Stimulated activated CD8-positive, alpha-beta memory T cell treated with anti-CD3 and anti-CD28 coated beads, Interleukin-12 subunit alpha, Interleukin-12 subunit beta, amount 100 ng/mL, for 1 hour (primary cell): ENCODE measurements around the gene SDHAF1.
"Not testable (repeated sequence)": the region's sequence is repeated elsewhere in the genome, so short reads cannot be mapped to it uniquely, and the experiment has no call there.

Source experiments
- DNase-seq: peaks from one replicate; pipeline ENCODE4 v3.0.0-alpha.2; 2020; ENCODE audit warnings: low read depth

Gene SDHAF1, protein sequence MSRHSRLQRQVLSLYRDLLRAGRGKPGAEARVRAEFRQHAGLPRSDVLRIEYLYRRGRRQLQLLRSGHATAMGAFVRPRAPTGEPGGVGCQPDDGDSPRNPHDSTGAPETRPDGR

DNA sequence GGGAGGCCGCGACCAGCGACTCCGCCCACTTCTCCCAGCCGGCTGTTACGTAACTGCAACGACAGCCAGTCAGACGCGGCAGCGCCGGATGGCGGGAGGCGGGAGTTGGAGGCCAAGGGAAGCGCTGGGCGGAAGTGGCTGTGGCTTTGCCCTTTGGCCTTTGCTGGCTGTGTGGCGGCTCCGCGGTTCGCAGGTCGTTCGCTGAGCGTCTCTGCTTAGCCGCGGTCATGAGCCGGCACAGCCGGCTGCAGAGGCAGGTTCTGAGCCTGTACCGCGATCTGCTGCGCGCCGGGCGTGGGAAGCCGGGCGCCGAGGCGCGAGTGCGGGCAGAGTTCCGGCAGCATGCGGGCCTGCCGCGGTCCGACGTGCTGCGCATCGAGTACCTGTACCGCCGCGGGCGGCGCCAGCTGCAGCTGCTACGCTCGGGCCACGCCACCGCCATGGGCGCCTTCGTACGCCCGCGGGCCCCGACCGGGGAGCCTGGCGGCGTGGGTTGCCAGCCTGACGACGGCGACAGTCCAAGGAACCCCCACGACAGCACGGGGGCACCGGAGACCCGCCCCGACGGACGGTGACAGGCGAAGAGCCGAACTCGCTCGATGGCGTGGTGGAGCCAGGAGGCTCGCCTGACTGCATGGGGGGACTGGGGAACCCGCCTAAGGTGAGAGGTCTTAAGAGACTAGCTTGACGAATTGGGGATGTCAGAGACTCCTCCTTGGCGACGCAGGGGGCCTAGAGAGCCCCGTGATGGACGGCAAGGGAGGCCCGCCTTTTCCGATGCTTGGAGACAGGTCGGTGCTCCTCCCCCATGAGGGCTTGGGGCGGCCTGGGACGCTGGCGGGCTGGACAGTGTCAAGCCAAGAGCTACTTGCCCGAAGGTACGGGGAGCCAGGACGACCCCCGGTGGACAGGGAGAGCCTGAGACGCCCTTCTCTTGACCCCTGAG lies at the start of gene SDHAF1:
SDHAF1 (plus strand) TSS at position 141 of the 946 bp plus-strand sequence; CDS start at position 228, 87 bp downstream.
- peak; percentile 89 for DNase-seq

DNA sequence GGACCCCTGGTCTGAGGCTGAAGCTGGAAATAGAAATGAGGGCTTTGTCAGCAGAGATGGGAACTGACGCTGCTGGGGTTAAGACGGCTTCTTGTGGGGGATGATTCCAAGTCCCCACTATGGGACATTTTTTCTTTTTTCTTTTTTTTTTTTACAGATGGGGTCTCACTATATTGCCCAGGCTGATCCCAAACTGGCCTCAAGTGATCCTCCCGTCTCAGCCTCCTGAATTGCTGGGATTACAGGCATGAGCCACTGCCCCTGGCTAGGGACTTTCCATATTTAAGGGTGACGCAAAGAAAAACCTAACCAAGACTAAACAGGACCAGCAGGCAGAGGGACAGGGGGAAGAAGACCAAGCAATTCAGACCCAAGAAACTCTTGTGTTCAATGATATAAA lies 48.8 kb upstream of the SDHAF1 start:
- DNase-seq = no peak

DNA sequence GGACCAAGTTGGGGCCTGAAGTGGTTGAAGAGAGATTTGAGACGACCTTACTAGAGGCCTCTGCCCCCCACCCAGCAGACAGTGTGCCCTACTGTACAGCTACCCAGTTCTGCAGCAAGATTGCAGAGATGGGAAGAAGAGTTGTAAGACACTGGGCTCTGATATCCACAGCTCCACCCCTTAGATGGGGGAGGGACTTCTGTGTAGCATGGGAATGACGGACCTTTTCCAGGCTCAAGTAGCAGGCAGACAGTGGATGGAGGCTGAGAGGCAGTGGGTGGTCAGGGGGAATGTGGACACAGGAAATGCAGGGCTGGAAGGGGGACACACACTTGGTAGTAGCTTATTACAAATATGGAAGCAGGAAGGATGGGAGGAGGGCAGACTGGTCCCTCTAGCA lies 45.9 kb upstream of the SDHAF1 start:
- no peak for DNase-seq

DNA sequence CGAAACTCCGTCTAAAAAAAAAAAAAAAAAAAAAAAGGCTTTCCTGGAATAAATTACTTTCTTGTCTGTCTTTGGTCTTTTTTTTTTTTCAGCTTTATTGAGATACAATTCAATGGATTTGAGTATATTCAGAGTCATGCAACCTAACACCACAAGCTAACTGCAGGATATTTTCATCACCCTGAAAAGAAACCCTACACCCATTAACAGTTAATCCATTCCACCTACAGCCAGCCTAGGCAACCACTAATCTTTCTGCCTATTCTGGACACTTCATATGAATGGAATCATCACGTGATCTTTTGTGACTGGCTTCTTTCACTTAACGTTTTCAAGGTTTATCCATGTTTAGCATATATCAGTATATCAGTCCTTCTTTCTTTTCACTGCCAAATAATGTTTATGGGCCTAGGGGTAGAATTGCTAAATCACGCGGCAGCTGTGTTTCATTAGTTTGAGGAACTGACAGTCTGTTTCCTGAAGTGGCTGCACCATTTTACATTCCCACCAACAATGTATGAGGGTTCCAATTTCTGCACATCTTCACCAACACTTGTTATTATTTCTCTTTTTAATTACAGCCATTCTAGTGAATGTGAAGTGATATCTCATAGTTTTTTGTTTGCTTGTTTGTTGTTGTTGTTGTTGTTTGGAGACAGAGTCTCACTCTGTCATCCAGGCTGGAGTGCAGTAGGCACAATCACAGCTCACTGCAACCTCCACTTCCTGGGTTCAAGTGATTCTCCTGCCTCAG lies 38.9 kb upstream of the SDHAF1 start:
- DNase-seq = no peak

DNA sequence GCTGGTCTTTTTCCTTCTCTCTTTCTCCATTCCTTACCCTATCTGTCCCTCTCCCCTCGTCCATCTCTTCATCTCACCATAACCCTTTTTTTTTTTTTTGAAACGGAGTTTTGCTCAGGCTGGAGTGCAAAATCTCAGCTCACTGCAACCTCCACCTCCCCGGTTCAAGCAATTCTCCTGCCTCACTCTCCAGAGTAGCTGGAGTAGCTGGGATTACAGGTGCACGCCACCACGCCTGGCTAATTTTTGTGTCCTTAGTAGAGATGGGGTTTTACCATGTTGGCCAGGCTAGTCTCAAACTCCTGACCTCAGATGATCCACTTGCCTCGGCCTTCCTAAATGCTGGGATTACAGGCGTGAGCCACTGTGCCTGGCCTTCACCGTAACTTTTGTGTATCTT lies 37.6 kb upstream of the SDHAF1 start:
- DNase-seq = not testable (repeated sequence)

- DNase-seq = no peak
Observed at GRCh38 chr19:35958660-35959039, 36.3 kb upstream of the SDHAF1 start.

GRCh38 chr19:35959040-35959967 lies 35.7 kb upstream of the SDHAF1 start:
- DNase-seq = peak; percentile 65

DNA sequence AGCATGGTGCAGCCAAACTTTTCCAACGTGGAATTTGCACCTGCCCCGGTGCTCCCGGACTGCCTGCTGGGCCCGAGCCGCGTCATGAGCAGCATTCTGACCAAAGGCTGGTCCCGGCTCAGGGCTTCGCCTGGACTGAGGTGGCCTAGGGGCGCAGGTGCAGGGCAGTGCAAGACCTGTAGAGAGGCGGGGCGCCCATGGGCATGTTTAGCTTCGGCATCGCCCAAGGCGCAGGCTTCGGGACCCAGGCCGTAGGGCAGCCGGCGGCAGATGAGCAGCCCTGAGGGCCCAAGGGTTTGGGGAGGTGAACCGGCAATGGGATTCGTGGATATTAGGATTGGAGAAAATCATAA lies 35.0 kb upstream of the SDHAF1 start:
- no peak for DNase-seq

DNA sequence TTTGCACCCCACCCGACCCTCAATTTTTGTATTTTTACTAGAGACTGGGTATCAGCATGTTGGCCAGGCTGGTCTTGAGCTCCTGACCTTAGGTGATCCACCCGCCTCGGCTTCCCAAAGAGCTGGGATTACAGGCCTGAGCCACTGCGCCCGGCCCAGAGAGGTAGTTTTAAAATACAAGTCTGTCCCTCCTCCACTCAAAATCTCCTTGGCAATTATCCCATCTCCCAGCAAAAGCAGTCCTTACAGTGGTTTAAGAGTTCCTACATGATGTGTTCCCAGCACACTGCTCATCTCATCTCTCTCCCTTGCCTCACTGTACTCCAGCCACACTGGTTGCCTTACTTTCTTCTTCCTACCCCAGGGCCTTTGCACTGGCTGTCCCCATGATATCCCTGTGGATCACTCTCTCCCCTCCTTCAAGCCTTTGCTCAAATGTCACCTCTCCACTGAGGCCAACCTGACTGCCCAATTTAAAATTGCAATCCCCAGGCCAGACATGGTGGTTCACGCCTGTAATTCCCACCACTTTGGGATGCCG lies 34.5 kb upstream of the SDHAF1 start:
- DNase-seq = no peak

DNA sequence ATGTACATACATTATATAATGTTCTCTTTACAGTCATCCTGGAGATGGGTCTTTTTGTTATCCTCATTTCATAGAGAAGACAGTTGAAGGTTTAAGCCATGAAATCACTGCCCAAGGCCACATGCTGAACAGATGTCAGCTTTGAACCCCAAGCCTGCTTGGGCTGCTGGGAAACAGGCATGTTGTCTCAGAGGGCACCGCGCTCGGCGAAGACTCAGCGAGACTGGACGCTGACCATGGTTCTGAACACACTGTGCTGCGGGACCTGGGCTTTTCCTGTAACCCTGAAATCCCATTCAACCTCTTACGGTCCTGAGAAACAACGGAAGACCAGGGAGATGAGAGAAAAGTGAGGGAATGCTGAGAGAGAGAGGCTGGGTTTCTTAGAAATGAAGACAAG lies 31.5 kb upstream of the SDHAF1 start:
- no peak for DNase-seq

- no peak for DNase-seq
Observed at GRCh38 chr19:35966771-35967170, 28.2 kb upstream of the SDHAF1 start.

GRCh38 chr19:35973487-35973886 lies 21.5 kb upstream of the SDHAF1 start:
- DNase-seq = no peak

GRCh38 chr19:35975608-35976214 lies 19.3 kb upstream of the SDHAF1 start:
- DNase-seq = no peak

GRCh38 chr19:35977446-35978222 lies 17.4 kb upstream of the SDHAF1 start:
- no peak for DNase-seq

DNA sequence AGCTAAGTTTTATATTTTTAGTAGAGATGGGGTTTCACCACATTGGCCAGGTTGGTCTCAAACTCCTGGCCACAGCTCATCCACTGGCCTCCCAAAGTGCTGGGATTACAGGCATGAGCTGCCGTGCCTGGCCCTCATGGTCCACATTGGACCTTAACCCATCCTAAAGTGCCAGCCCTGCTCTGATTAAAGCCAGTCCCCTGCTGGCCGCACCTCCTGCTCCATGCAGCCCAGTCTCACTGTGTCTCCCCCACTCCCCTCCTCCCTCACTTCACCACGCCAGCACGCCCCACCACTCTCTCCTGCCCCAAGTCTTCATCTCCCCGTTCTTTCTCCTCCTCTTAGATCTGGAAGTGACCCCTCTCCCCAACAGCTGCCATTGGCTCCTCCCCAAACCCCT lies 16.7 kb upstream of the SDHAF1 start:
- no peak for DNase-seq

GRCh38 chr19:35978832-35979365 lies 16.1 kb upstream of the SDHAF1 start:
- no peak for DNase-seq

- DNase-seq = not testable (repeated sequence)
Observed at GRCh38 chr19:35980997-35981396, 14.0 kb upstream of the SDHAF1 start.

- DNase-seq = no peak
Observed at GRCh38 chr19:35983177-35983576, 11.8 kb upstream of the SDHAF1 start.

DNA sequence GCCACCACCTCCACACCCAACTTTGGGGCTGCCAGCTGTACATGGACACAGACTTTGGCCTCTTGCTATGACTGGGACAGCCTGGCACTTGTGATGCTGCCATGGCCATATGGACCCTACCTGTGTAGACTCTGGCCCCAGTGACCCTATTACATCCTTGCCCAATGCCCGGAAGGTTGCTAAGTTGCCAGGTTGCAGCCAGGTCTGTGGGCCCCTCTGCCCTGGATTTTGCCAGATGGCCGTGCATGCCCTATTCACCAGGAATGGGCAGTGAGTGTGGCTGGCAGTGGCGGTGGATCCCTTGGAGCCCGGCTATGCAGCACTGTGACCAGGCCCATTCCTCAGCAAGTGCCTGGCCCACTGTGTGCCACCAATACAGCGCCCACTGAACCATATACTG lies 8.9 kb upstream of the SDHAF1 start:
- DNase-seq = no peak
